ENCODE results near the gene DTX3L.
"Not testable (repeated sequence)": the region's sequence is repeated elsewhere in the genome, so short reads cannot be mapped to it uniquely, and the experiment has no call there.

The DTX3L gene

GRCh38 chr3:122562923-122563716 lies 1.0 kb upstream of the DTX3L start:
- no peak for DNase-seq (ENCODE audit: low read depth in 2 of 2)

GRCh38 chr3:122563717-122564025 lies 467 bp upstream of the DTX3L start:
- DNase-seq (ENCODE audit: low read depth in 2 of 2): no peak

GRCh38 chr3:122568131-122568530 lies 4.0 kb downstream of the DTX3L start:
- not testable (repeated sequence) for DNase-seq (ENCODE audit: low read depth in 2 of 2)

GRCh38 chr3:122568755-122569154 lies 4.6 kb downstream of the DTX3L start:
- DNase-seq (ENCODE audit: low read depth in 2 of 2): no peak

- no peak for DNase-seq (ENCODE audit: low read depth in 2 of 2)
Observed at GRCh38 chr3:122572940-122573412, 8.8 kb downstream of the DTX3L start.

GRCh38 chr3:122576174-122576940 lies 12.2 kb downstream of the DTX3L start:
- DNase-seq (ENCODE audit: low read depth in 2 of 2): no peak

- DNase-seq (ENCODE audit: low read depth in 2 of 2): no peak
Observed at GRCh38 chr3:122577409-122578031, 13.4 kb downstream of the DTX3L start, which contains the start of gene PARP15. PARP15 (plus strand) TSS chr3:122577650; CDS start chr3:122577668, 18 bp downstream.

- no peak for DNase-seq (ENCODE audit: low read depth in 2 of 2)
Observed at GRCh38 chr3:122578069-122578740, 14.1 kb downstream of the DTX3L start.

GRCh38 chr3:122580470-122580869 lies 16.3 kb downstream of the DTX3L start:
- no peak for DNase-seq (ENCODE audit: low read depth in 2 of 2)

- no peak for DNase-seq (ENCODE audit: low read depth in 2 of 2)
Observed at GRCh38 chr3:122581622-122582021, 17.5 kb downstream of the DTX3L start.

- DNase-seq (ENCODE audit: low read depth in 2 of 2): no peak
Observed at GRCh38 chr3:122582390-122582789, 18.3 kb downstream of the DTX3L start.

GRCh38 chr3:122586098-122586497 lies 22.0 kb downstream of the DTX3L start:
- no peak for DNase-seq (ENCODE audit: low read depth in 2 of 2)

GRCh38 chr3:122586773-122587485 lies 22.8 kb downstream of the DTX3L start:
- no peak for DNase-seq (ENCODE audit: low read depth in 2 of 2)

- no peak for DNase-seq (ENCODE audit: low read depth in 2 of 2)
Observed at GRCh38 chr3:122587572-122587971, 23.4 kb downstream of the DTX3L start.

GRCh38 chr3:122589297-122589696 lies 25.2 kb downstream of the DTX3L start:
- DNase-seq (ENCODE audit: low read depth in 2 of 2): no peak

GRCh38 chr3:122590610-122591009 lies 26.5 kb downstream of the DTX3L start:
- no peak for DNase-seq (ENCODE audit: low read depth in 2 of 2)

- no peak for DNase-seq (ENCODE audit: low read depth in 2 of 2)
Observed at GRCh38 chr3:122594025-122594424, 29.9 kb downstream of the DTX3L start.

- no peak for DNase-seq (ENCODE audit: low read depth in 2 of 2)
Observed at GRCh38 chr3:122598151-122598550, 34.0 kb downstream of the DTX3L start.

- no peak for DNase-seq (ENCODE audit: low read depth in 2 of 2)
Observed at GRCh38 chr3:122598556-122598955, 34.4 kb downstream of the DTX3L start.

GRCh38 chr3:122602011-122602710 lies 38.0 kb downstream of the DTX3L start:
- DNase-seq (ENCODE audit: low read depth in 2 of 2): no peak

GRCh38 chr3:122603056-122603455 lies 38.9 kb downstream of the DTX3L start:
- DNase-seq (ENCODE audit: low read depth in 2 of 2): no peak

All from stimulated activated CD4-positive, alpha-beta T cell treated with anti-CD3 and anti-CD28 coated beads, Interleukin-1b, Interleukin-23, amount 100 ng/mL, for 1 hour (primary cell).